ENCODE measurements around the gene SMYD4. TPM values are rescaled to one million over a fixed set of nuclear protein-coding genes. Genes with fewer than 3 reads are reported as not detected.

Gene SMYD4
- total RNA-seq, 1 experiment from 2014 or later: 23.3 TPM

DNA sequence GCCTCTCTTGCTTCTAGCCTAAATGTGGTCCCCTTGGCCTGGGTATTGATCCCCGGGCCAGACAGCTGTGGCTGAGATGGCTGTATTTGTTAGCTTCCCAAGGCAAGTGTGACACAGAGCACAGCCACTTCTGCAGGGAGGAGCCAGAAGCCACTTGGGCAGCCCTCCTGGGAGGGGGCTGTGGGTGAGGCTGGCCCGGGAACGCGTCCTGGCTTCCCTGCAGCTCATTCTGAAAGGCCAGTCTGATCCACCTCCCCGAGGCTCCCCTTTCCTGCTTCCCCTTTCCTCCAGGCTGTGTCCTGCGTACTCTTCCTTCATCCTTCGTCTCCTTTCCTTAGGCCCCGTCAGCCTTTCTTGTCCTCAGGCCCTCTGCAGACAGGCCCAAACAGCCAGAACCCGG, 79.1 kb downstream of the SMYD4 start:
- TF ChIP-seq, protein P1, sequence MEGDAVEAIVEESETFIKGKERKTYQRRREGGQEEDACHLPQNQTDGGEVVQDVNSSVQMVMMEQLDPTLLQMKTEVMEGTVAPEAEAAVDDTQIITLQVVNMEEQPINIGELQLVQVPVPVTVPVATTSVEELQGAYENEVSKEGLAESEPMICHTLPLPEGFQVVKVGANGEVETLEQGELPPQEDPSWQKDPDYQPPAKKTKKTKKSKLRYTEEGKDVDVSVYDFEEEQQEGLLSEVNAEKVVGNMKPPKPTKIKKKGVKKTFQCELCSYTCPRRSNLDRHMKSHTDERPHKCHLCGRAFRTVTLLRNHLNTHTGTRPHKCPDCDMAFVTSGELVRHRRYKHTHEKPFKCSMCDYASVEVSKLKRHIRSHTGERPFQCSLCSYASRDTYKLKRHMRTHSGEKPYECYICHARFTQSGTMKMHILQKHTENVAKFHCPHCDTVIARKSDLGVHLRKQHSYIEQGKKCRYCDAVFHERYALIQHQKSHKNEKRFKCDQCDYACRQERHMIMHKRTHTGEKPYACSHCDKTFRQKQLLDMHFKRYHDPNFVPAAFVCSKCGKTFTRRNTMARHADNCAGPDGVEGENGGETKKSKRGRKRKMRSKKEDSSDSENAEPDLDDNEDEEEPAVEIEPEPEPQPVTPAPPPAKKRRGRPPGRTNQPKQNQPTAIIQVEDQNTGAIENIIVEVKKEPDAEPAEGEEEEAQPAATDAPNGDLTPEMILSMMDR (conservative IDR thresholded peaks at IDR 0.05): no peak
- no peak for TF ChIP-seq EZH2 (IDR thresholded peaks at IDR 0.05; ENCODE audit: low read depth)
- H3K9me3 ChIP-seq (ENCODE audit: insufficient read depth, low read depth): no peaks in the 10 kb centered on the region
- H3K4me2 ChIP-seq: no peak overlapping the region
- no peaks in the 10 kb centered on the region for H3K36me3 ChIP-seq (ENCODE audit: low read depth)
- H4K20me1 ChIP-seq (ENCODE audit: insufficient read depth): no peaks in the 10 kb centered on the region
- CTCF ChIA-PET: no interaction called here
- H3K9me2 ChIP-seq (ENCODE audit: insufficient read depth): no peaks in the 10 kb centered on the region
- POLR2A ChIA-PET (ENCODE audit: unreplicated experiment): no interaction called here
- no peaks in the 10 kb centered on the region for H3K79me2 ChIP-seq (ENCODE audit: low read depth)
- no peak overlapping the region for H3K27ac ChIP-seq
- H2AFZ ChIP-seq: no peak overlapping the region
- peaks cover 28% of the 10 kb centered on the region for H3K4me1 ChIP-seq (replicated peaks; ENCODE audit: insufficient read depth)
- H3F3A ChIP-seq (ENCODE audit: insufficient read depth, low read depth): peaks cover 19% of the 10 kb centered on the region
- no TSS peak for BruUV-seq (replicated peaks)
- no peak overlapping the region for H3K4me3 ChIP-seq
- no peaks in the 10 kb centered on the region for H3K27me3 ChIP-seq (ENCODE audit: insufficient read depth, low read depth)
- DNase-seq: no peak
- intact Hi-C loops (cut with micrococcal nuclease; ENCODE audit: unreplicated experiment): no loop called here

GRCh38 chr17:1746975-1747543, 82.6 kb downstream of the SMYD4 start:
- H3K9me3 ChIP-seq (ENCODE audit: insufficient read depth, low read depth): no peaks in the 10 kb centered on the region
- peaks cover 11% of the 10 kb centered on the region; the same call in 1 of the 2 replicates for H3K4me1 ChIP-seq (replicated peaks; ENCODE audit: insufficient read depth)
- CTCF ChIA-PET: interaction anchor here (0.5 kb wide), 1 partner anchor 32 kb away, joined by 4 read pairs; no protein-coding TSS in a partner anchor
- peaks cover 6% of the 10 kb centered on the region; the same call in 1 of the 2 replicates for H3F3A ChIP-seq (ENCODE audit: insufficient read depth, low read depth)
- H3K9me2 ChIP-seq (ENCODE audit: insufficient read depth): no peaks in the 10 kb centered on the region
- no peak overlapping the region for H3K27ac ChIP-seq
- TF ChIP-seq EZH2 (IDR thresholded peaks at IDR 0.05; ENCODE audit: low read depth): no peak
- TF ChIP-seq, protein P1 (conservative IDR thresholded peaks at IDR 0.05): no peak
- H2AFZ ChIP-seq: no peak overlapping the region
- no peak for DNase-seq
- no peaks in the 10 kb centered on the region; the same call in 1 of the 2 replicates for H3K27me3 ChIP-seq (ENCODE audit: insufficient read depth, low read depth)
- no TSS peak for BruUV-seq (replicated peaks)
- H3K4me2 ChIP-seq: no peak overlapping the region
- H3K4me3 ChIP-seq: no peak overlapping the region
- POLR2A ChIA-PET (ENCODE audit: unreplicated experiment): no interaction called here
- intact Hi-C loops (cut with micrococcal nuclease; ENCODE audit: unreplicated experiment): no loop called here
- no peaks in the 10 kb centered on the region for H3K36me3 ChIP-seq (ENCODE audit: low read depth)
- no peaks in the 10 kb centered on the region for H4K20me1 ChIP-seq (ENCODE audit: insufficient read depth)
- no peaks in the 10 kb centered on the region for H3K79me2 ChIP-seq (ENCODE audit: low read depth)

- Histone ChIP-seq H2AFZ (no peak overlapping the region), H3F3A (ENCODE audit: insufficient read depth, low read depth) (peaks cover 6% of the 10 kb centered on the region; the same call in 1 of the 2 replicates), H3K27me3 (ENCODE audit: insufficient read depth, low read depth) (no peaks in the 10 kb centered on the region; the same call in 1 of the 2 replicates), H3K36me3 (ENCODE audit: low read depth) (no peaks in the 10 kb centered on the region), H3K27ac (no peak overlapping the region), H3K4me2 (no peak overlapping the region), H3K4me1 (replicated peaks; ENCODE audit: insufficient read depth) (peaks cover 5% of the 10 kb centered on the region; the same call in 1 of the 2 replicates), H3K9me2 (ENCODE audit: insufficient read depth) (no peaks in the 10 kb centered on the region), H3K9me3 (ENCODE audit: insufficient read depth, low read depth) (no peaks in the 10 kb centered on the region), H3K79me2 (ENCODE audit: low read depth) (no peaks in the 10 kb centered on the region), H3K4me3 (no peak overlapping the region), H4K20me1 (ENCODE audit: insufficient read depth) (no peaks in the 10 kb centered on the region)
- POLR2A ChIA-PET (ENCODE audit: unreplicated experiment): no interaction called here
- CTCF ChIA-PET: no interaction called here
- no peak for TF ChIP-seq EZH2 (IDR thresholded peaks at IDR 0.05; ENCODE audit: low read depth)
- TF ChIP-seq, protein P1 (conservative IDR thresholded peaks at IDR 0.05): no peak
- intact Hi-C loops (cut with micrococcal nuclease; ENCODE audit: unreplicated experiment): no loop called here
- DNase-seq: no peak
- BruUV-seq (replicated peaks): no TSS peak
Measured at GRCh38 chr17:1745513-1746020, 84.1 kb downstream of the SMYD4 start.

All from PC-9 (cell line).